HepG2 (cell line): Measurements from ENCODE around the gene GGT7. TPM values are rescaled to one million over a fixed set of nuclear protein-coding genes. Genes with fewer than 3 reads are reported as not detected.

Experiments used
- CBX5 ChIP-seq: sonication (generic); formaldehyde crosslinking; IDR thresholded peaks from 2 replicates; pipeline ENCODE4 v1.4.0; 2020; ENCODE audit warnings: missing genetic modification reagents, borderline replicate concordance
- CHD2 ChIP-seq: IDR thresholded peaks from 2 replicates; pipeline ENCODE4 v1.6.1; 2011; ENCODE audit warnings: low read depth, low read length, improper control_type of control experiment
- DRAP1 ChIP-seq: IDR thresholded peaks from 2 replicates; pipeline ENCODE4 v1.6.1; 2016; ENCODE audit warnings: missing genetic modification reagents, missing compliant biosample characterization
- EP300 ChIP-seq, 3 experiments: sonication (generic) in 1 of 3; formaldehyde crosslinking in 1 of 3; IDR thresholded peaks; 2 replicates each; pipeline versions ENCODE4 v1.5.1 to v1.6.1; 2011 to 2020; ENCODE audit warnings: low read depth in 2 of 3, low read length in 2 of 3, borderline replicate concordance in 1 of 3, improper control_type of control experiment in 1 of 3, mild to moderate bottlenecking in 1 of 3, missing genetic modification reagents in 1 of 3, moderate library complexity in 1 of 3
- ERF ChIP-seq: IDR thresholded peaks from 2 replicates; pipeline ENCODE4 v1.6.1; 2018; ENCODE audit warnings: missing biosample characterization, missing genetic modification reagents
- GTF3A ChIP-seq: sonication (generic); formaldehyde crosslinking; conservative IDR thresholded peaks from 2 replicates; pipeline ENCODE4 v1.4.0; 2020; ENCODE audit warnings: mild to moderate bottlenecking, missing genetic modification reagents
- HNRNPK ChIP-seq: fragments of 200-400 bp; formaldehyde crosslinking; IDR thresholded peaks from 2 replicates; pipeline ENCODE4 v1.6.1; 2018; ENCODE audit warnings: low read length, low read depth, moderate library complexity, mild to moderate bottlenecking; ENCODE audit not compliant: poor library complexity, severe bottlenecking
- MEF2D ChIP-seq: sonication (generic); formaldehyde crosslinking; IDR thresholded peaks from 2 replicates; pipeline ENCODE4 v1.5.1; 2020; ENCODE audit warnings: mild to moderate bottlenecking, missing genetic modification reagents
- NCOA2 ChIP-seq: sonication (generic); formaldehyde crosslinking; IDR thresholded peaks from 2 replicates; pipeline ENCODE4 v1.8.0; 2022; ENCODE audit warnings: inconsistent platforms
- NCOR1 ChIP-seq: fragments of 200-600 bp; sonication (generic); IDR thresholded peaks from 2 replicates; pipeline ENCODE4 v1.7.0; 2017; ENCODE audit warnings: antibody characterized with exemption, low read length, borderline replicate concordance
- SMARCC2 ChIP-seq: fragments of 450-650 bp; IDR thresholded peaks from 2 replicates; pipeline ENCODE4 v1.6.1; 2017; ENCODE audit warnings: antibody characterized with exemption, mild to moderate bottlenecking
- SOX5 ChIP-seq: IDR thresholded peaks from 2 replicates; pipeline ENCODE4 v1.6.1; 2016; ENCODE audit warnings: borderline replicate concordance
- ZBTB3 ChIP-seq: sonication (generic); formaldehyde crosslinking; IDR thresholded peaks from 2 replicates; pipeline ENCODE4 v1.4.0; 2020; ENCODE audit warnings: low read depth, mild to moderate bottlenecking, moderate library complexity, missing genetic modification reagents, borderline replicate concordance
- ZBTB7A ChIP-seq: sonication (generic); formaldehyde crosslinking; IDR thresholded peaks from 2 replicates; pipeline ENCODE4 v1.8.0; 2022; ENCODE audit warnings: mild to moderate bottlenecking, missing genetic modification reagents
- ZFP1 ChIP-seq: IDR thresholded peaks from 2 replicates; pipeline ENCODE4 v1.6.1; 2016
- ZFP62 ChIP-seq: sonication (generic); formaldehyde crosslinking; IDR thresholded peaks from 2 replicates; pipeline ENCODE4 v1.4.0; 2020; ENCODE audit warnings: missing genetic modification reagents
- ZNF558 ChIP-seq: sonication (generic); formaldehyde crosslinking; IDR thresholded peaks from 2 replicates; pipeline ENCODE4 v1.9.0; 2022; ENCODE audit warnings: mild to moderate bottlenecking, missing genetic modification reagents, borderline replicate concordance
- ZNF577 ChIP-seq: sonication (generic); formaldehyde crosslinking; IDR thresholded peaks from 2 replicates; pipeline ENCODE4 v1.4.0; 2020; ENCODE audit warnings: mild to moderate bottlenecking, low read depth, missing genetic modification reagents, borderline replicate concordance
- ZNF598 ChIP-seq: sonication (generic); formaldehyde crosslinking; IDR thresholded peaks from 2 replicates; pipeline ENCODE4 v1.5.1; 2020; ENCODE audit warnings: mild to moderate bottlenecking, missing genetic modification reagents, borderline replicate concordance
- ZNF639 ChIP-seq: conservative IDR thresholded peaks from 2 replicates; pipeline ENCODE4 v1.6.1; 2018; ENCODE audit warnings: missing genetic modification reagents
- ZNF720 ChIP-seq: sonication (generic); formaldehyde crosslinking; IDR thresholded peaks from 2 replicates; pipeline ENCODE4 v1.4.0; 2020; ENCODE audit warnings: missing genetic modification reagents
- ZNF768 ChIP-seq: sonication (generic); formaldehyde crosslinking; IDR thresholded peaks from 2 replicates; pipeline ENCODE4 v1.4.0; 2020; ENCODE audit warnings: missing genetic modification reagents
- polyA plus RNA-seq, 8 experiments: library from polyadenylated mRNA; depleted of rRNA in 3 of 8; stranded (reverse) in 7 of 8; unstranded in 1 of 8; fragments of >200 nt; fragmentation: Illumina TruSeq in 4 of 8; extraction: Trizol in 4 of 8; gene quantifications; 2 replicates each; pipeline versions ENCODE4 v1.2.1 to v1.2.3, GENCODE V29; 2011 to 2016; ENCODE audit warnings: low read depth in 4 of 8, missing spikeins in 1 of 8, mixed read lengths in 1 of 8; ENCODE audit not compliant: insufficient read depth in 1 of 8
- total RNA-seq, 5 experiments: library from RNA; depleted of rRNA; stranded (reverse); fragments of >200 nt; fragmentation: Illumina TruSeq; extraction: Trizol; gene quantifications; 2 replicates each; pipeline ENCODE4 v1.2.3, GENCODE V29; 2016; ENCODE audit warnings: low read depth in 1 of 5
- TF ChIP-seq, protein P1 (sequence below): sonication (generic); formaldehyde crosslinking; IDR thresholded peaks from 2 replicates; pipeline ENCODE4 v1.4.0; 2020; ENCODE audit warnings: missing genetic modification reagents, borderline replicate concordance
- TF ChIP-seq, protein P2 (sequence below): sonication (generic); formaldehyde crosslinking; IDR thresholded peaks from 2 replicates; pipeline ENCODE4 v1.4.0; 2020; ENCODE audit warnings: missing genetic modification reagents
- TF ChIP-seq, protein P3 (sequence below): sonication (generic); formaldehyde crosslinking; IDR thresholded peaks from 2 replicates; pipeline ENCODE4 v1.4.0; 2020; ENCODE audit warnings: mild to moderate bottlenecking, missing genetic modification reagents

The GGT7 gene
- total and polyA plus RNA-seq, 2 of the 13 experiments (the other 11 are each of a cell fraction or from before 2014, with no cell fraction given): 6.6 to 23.0 TPM

- TF ChIP-seq ZNF768 (no peak), ZNF639 (CRISPR knock-in tag) (no peak), CBX5 (CRISPR knock-in tag) (no peak), DRAP1 (CRISPR knock-in tag) (peak; percentile 96), SMARCC2 (no peak), ZNF577 (CRISPR knock-in tag) (no peak), ZNF598 (CRISPR knock-in tag) (no peak), ZNF720 (CRISPR knock-in tag) (no peak), GTF3A (CRISPR knock-in tag) (no peak), ZFP1 (no peak; the same call in none of the 2 replicates), CHD2 (no peak), ZBTB7A (no peak), ZNF558 (CRISPR knock-in tag) (no peak), SOX5 (0 out of 2 replicates have a peak, but pooled peaks have one; percentile 7), HNRNPK (no peak), ERF (CRISPR knock-in tag) (peak; percentile 28; the same call in 1 of the 2 replicates), NCOR1 (no peak), NCOA2 (no peak; the same call in 1 of the 2 replicates), MEF2D (CRISPR knock-in tag) (no peak; the same call in 1 of the 2 replicates), ZBTB3 (CRISPR knock-in tag) (no peak), ZFP62 (CRISPR knock-in tag) (no peak), EP300 (IDR thresholded peaks at IDR 0.05; ENCODE audit: low read depth in 2 of 2, low read length in 2 of 2) (no peak), EP300 (CRISPR knock-in tag; IDR thresholded peaks at IDR 0.05; ENCODE audit: borderline replicate concordance) (no peak)
- TF ChIP-seq, protein P1, sequence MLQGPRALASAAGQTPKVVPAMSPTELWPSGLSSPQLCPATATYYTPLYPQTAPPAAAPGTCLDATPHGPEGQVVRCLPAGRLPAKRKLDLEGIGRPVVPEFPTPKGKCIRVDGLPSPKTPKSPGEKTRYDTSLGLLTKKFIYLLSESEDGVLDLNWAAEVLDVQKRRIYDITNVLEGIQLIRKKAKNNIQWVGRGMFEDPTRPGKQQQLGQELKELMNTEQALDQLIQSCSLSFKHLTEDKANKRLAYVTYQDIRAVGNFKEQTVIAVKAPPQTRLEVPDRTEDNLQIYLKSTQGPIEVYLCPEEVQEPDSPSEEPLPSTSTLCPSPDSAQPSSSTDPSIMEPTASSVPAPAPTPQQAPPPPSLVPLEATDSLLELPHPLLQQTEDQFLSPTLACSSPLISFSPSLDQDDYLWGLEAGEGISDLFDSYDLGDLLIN (CRISPR knock-in tag): no peak
- TF ChIP-seq, protein P2, sequence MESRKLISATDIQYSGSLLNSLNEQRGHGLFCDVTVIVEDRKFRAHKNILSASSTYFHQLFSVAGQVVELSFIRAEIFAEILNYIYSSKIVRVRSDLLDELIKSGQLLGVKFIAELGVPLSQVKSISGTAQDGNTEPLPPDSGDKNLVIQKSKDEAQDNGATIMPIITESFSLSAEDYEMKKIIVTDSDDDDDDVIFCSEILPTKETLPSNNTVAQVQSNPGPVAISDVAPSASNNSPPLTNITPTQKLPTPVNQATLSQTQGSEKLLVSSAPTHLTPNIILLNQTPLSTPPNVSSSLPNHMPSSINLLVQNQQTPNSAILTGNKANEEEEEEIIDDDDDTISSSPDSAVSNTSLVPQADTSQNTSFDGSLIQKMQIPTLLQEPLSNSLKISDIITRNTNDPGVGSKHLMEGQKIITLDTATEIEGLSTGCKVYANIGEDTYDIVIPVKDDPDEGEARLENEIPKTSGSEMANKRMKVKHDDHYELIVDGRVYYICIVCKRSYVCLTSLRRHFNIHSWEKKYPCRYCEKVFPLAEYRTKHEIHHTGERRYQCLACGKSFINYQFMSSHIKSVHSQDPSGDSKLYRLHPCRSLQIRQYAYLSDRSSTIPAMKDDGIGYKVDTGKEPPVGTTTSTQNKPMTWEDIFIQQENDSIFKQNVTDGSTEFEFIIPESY (CRISPR knock-in tag): no peak
- TF ChIP-seq, protein P3, sequence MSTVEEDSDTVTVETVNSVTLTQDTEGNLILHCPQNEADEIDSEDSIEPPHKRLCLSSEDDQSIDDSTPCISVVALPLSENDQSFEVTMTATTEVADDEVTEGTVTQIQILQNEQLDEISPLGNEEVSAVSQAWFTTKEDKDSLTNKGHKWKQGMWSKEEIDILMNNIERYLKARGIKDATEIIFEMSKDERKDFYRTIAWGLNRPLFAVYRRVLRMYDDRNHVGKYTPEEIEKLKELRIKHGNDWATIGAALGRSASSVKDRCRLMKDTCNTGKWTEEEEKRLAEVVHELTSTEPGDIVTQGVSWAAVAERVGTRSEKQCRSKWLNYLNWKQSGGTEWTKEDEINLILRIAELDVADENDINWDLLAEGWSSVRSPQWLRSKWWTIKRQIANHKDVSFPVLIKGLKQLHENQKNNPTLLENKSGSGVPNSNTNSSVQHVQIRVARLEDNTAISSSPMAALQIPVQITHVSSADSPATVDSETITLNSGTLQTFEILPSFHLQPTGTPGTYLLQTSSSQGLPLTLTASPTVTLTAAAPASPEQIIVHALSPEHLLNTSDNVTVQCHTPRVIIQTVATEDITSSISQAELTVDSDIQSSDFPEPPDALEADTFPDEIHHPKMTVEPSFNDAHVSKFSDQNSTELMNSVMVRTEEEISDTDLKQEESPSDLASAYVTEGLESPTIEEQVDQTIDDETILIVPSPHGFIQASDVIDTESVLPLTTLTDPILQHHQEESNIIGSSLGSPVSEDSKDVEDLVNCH (CRISPR knock-in tag): no peak
These were observed 48.2 kb downstream of the GGT7 start (continued) for GRCh38 chr20:34824452-34824805.
